Measurements from ENCODE around the gene MAP3K10.

Gene MAP3K10

GRCh38 chr19:40243181-40243580, 52.0 kb downstream of the MAP3K10 start:
- Histone ChIP-seq H3K4me3 (ENCODE audit: low read depth, low read length) (no peak overlapping the region), H3K79me2 (ENCODE audit: control insufficient read depth, insufficient read depth, low read length, unreplicated experiment) (no peaks in the 10 kb centered on the region), H3K27ac (ENCODE audit: low read depth, low read length) (no peak overlapping the region), H3K4me1 (ENCODE audit: control insufficient read depth, insufficient read depth, low read length, unreplicated experiment) (no peaks in the 10 kb centered on the region), H3K27me3 (ENCODE audit: insufficient read depth, low read length) (no peaks in the 10 kb centered on the region), H3K36me3 (ENCODE audit: insufficient read depth, low read length) (no peaks in the 10 kb centered on the region), H2AFZ (ENCODE audit: low read length, unreplicated experiment) (no peak overlapping the region)

- H3K36me3 ChIP-seq (ENCODE audit: insufficient read depth, low read length), result no peaks in the 10 kb centered on the region
- H3K27ac ChIP-seq (ENCODE audit: low read depth, low read length), result no peak overlapping the region
- no peak overlapping the region for H3K4me3 ChIP-seq (ENCODE audit: low read depth, low read length)
- H3K4me1 ChIP-seq (ENCODE audit: control insufficient read depth, insufficient read depth, low read length, unreplicated experiment), result no peaks in the 10 kb centered on the region
- no peaks in the 10 kb centered on the region for H3K79me2 ChIP-seq (ENCODE audit: control insufficient read depth, insufficient read depth, low read length, unreplicated experiment)
- H2AFZ ChIP-seq (ENCODE audit: low read length, unreplicated experiment), result no peak overlapping the region
- no peaks in the 10 kb centered on the region for H3K27me3 ChIP-seq (ENCODE audit: insufficient read depth, low read length)
Observed at GRCh38 chr19:40244579-40245317, 53.5 kb downstream of the MAP3K10 start.

GRCh38 chr19:40245506-40246128, 54.4 kb downstream of the MAP3K10 start:
- no peaks in the 10 kb centered on the region for H3K79me2 ChIP-seq (ENCODE audit: control insufficient read depth, insufficient read depth, low read length, unreplicated experiment)
- no peaks in the 10 kb centered on the region for H3K36me3 ChIP-seq (ENCODE audit: insufficient read depth, low read length)

DNA sequence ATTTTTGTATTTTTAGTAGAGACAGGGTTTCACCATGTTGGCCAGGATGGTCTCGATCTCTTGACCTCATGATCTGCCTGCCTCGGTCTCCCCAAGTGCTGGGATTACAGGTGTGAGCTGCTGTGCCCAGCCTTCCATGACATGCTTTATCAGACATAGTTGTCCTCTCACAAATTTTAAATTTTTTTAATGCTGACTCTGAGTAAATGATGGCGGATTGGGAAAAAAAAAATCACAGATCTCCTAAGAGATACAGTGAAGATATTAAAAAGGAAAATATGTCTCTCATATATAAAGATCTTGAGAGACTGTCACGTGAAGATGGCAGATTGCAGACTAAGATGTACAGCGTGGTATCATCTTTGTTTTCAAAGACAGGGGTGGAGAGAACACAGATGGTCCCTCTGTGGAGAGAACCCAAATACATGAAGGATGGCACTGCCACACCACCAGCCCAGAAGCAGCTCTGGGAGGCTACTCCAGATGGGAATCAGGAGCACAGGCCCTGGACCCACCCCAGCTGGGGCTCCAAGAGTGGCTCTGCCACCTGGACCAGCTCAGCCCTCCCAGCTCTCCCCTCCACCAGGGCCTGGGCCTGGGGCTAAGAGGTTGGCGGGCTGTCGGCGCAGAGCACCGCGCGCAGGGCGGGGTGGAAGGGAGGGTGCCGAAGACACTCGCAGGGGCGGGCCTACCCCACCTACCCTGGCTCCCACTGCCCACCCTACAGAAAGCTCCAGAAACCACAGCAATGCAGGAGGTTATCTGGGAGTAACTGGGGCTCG, 55.3 kb downstream of the MAP3K10 start:
- Histone ChIP-seq H3K27ac (ENCODE audit: low read depth, low read length) (no peak overlapping the region), H3K4me1 (ENCODE audit: control insufficient read depth, insufficient read depth, low read length, unreplicated experiment) (no peaks in the 10 kb centered on the region), H3K79me2 (ENCODE audit: control insufficient read depth, insufficient read depth, low read length, unreplicated experiment) (no peaks in the 10 kb centered on the region), H3K4me3 (ENCODE audit: low read depth, low read length) (no peak overlapping the region), H2AFZ (ENCODE audit: low read length, unreplicated experiment) (no peak overlapping the region), H3K36me3 (ENCODE audit: insufficient read depth, low read length) (no peaks in the 10 kb centered on the region), H3K27me3 (ENCODE audit: insufficient read depth, low read length) (no peaks in the 10 kb centered on the region)

More at GRCh38 chr19:40245506-40246128, 54.4 kb downstream of the MAP3K10 start:
- Histone ChIP-seq H3K4me1 (ENCODE audit: control insufficient read depth, insufficient read depth, low read length, unreplicated experiment) (no peaks in the 10 kb centered on the region), H3K4me3 (ENCODE audit: low read depth, low read length) (no peak overlapping the region), H2AFZ (ENCODE audit: low read length, unreplicated experiment) (no peak overlapping the region), H3K27ac (ENCODE audit: low read depth, low read length) (no peak overlapping the region), H3K27me3 (ENCODE audit: insufficient read depth, low read length) (no peaks in the 10 kb centered on the region)

GRCh38 chr19:40247178-40247577, 56.0 kb downstream of the MAP3K10 start:
- H3K4me1 ChIP-seq (ENCODE audit: control insufficient read depth, insufficient read depth, low read length, unreplicated experiment), result no peaks in the 10 kb centered on the region
- H3K4me3 ChIP-seq (ENCODE audit: low read depth, low read length), result no peak overlapping the region
- H2AFZ ChIP-seq (ENCODE audit: low read length, unreplicated experiment), result no peak overlapping the region
- no peaks in the 10 kb centered on the region for H3K36me3 ChIP-seq (ENCODE audit: insufficient read depth, low read length)
- H3K27me3 ChIP-seq (ENCODE audit: insufficient read depth, low read length), result no peaks in the 10 kb centered on the region
- no peaks in the 10 kb centered on the region for H3K79me2 ChIP-seq (ENCODE audit: control insufficient read depth, insufficient read depth, low read length, unreplicated experiment)
- H3K27ac ChIP-seq (ENCODE audit: low read depth, low read length), result no peak overlapping the region

- Histone ChIP-seq H3K27ac (ENCODE audit: low read depth, low read length) (no peak overlapping the region), H2AFZ (ENCODE audit: low read length, unreplicated experiment) (no peak overlapping the region), H3K79me2 (ENCODE audit: control insufficient read depth, insufficient read depth, low read length, unreplicated experiment) (no peaks in the 10 kb centered on the region), H3K4me1 (ENCODE audit: control insufficient read depth, insufficient read depth, low read length, unreplicated experiment) (no peaks in the 10 kb centered on the region), H3K27me3 (ENCODE audit: insufficient read depth, low read length) (no peaks in the 10 kb centered on the region), H3K4me3 (ENCODE audit: low read depth, low read length) (no peak overlapping the region), H3K36me3 (ENCODE audit: insufficient read depth, low read length) (no peaks in the 10 kb centered on the region)
Observed at GRCh38 chr19:40247735-40248262, 56.6 kb downstream of the MAP3K10 start.

DNA sequence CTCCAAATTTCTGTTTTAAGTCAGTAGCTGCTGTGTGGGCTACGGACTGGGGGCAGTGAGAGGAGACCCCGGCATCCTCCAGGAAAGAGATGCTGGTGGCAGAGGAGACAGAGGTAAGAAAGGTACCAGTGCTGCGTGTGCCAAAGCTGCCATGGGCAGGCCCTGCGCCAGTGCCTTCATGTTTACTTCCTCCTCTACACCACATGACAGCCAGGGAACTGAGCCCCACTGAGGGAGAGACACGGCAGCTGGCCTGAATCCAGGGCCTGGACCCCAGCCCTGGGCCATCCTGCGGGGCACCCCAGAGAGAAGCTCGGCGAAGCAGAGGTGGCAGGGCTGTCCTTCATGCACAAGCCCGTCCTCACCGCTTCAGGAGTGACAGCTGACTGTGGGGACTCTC, 58.0 kb downstream of the MAP3K10 start:
- H3K27me3 ChIP-seq (ENCODE audit: insufficient read depth, low read length), result no peaks in the 10 kb centered on the region
- H3K36me3 ChIP-seq (ENCODE audit: insufficient read depth, low read length), result no peaks in the 10 kb centered on the region
- no peak overlapping the region for H3K27ac ChIP-seq (ENCODE audit: low read depth, low read length)
- H3K79me2 ChIP-seq (ENCODE audit: control insufficient read depth, insufficient read depth, low read length, unreplicated experiment), result no peaks in the 10 kb centered on the region
- no peak overlapping the region for H2AFZ ChIP-seq (ENCODE audit: low read length, unreplicated experiment)
- H3K4me1 ChIP-seq (ENCODE audit: control insufficient read depth, insufficient read depth, low read length, unreplicated experiment), result no peaks in the 10 kb centered on the region
- H3K4me3 ChIP-seq (ENCODE audit: low read depth, low read length), result no peak overlapping the region

GRCh38 chr19:40249781-40250180, 58.6 kb downstream of the MAP3K10 start:
- H3K79me2 ChIP-seq (ENCODE audit: control insufficient read depth, insufficient read depth, low read length, unreplicated experiment), result no peaks in the 10 kb centered on the region

GRCh38 chr19:40251244-40251643, 60.0 kb downstream of the MAP3K10 start:
- Histone ChIP-seq H3K4me1 (ENCODE audit: control insufficient read depth, insufficient read depth, low read length, unreplicated experiment) (no peaks in the 10 kb centered on the region), H3K36me3 (ENCODE audit: insufficient read depth, low read length) (no peaks in the 10 kb centered on the region), H3K4me3 (ENCODE audit: low read depth, low read length) (no peak overlapping the region), H2AFZ (ENCODE audit: low read length, unreplicated experiment) (no peak overlapping the region), H3K79me2 (ENCODE audit: control insufficient read depth, insufficient read depth, low read length, unreplicated experiment) (no peaks in the 10 kb centered on the region), H3K27me3 (ENCODE audit: insufficient read depth, low read length) (no peaks in the 10 kb centered on the region), H3K27ac (ENCODE audit: low read depth, low read length) (no peak overlapping the region)

More at GRCh38 chr19:40249781-40250180, 58.6 kb downstream of the MAP3K10 start:
- no peak overlapping the region for H3K4me3 ChIP-seq (ENCODE audit: low read depth, low read length)
- no peaks in the 10 kb centered on the region for H3K4me1 ChIP-seq (ENCODE audit: control insufficient read depth, insufficient read depth, low read length, unreplicated experiment)
- H3K36me3 ChIP-seq (ENCODE audit: insufficient read depth, low read length), result no peaks in the 10 kb centered on the region
- H3K27ac ChIP-seq (ENCODE audit: low read depth, low read length), result no peak overlapping the region
- no peak overlapping the region for H2AFZ ChIP-seq (ENCODE audit: low read length, unreplicated experiment)
- no peaks in the 10 kb centered on the region for H3K27me3 ChIP-seq (ENCODE audit: insufficient read depth, low read length)

DNA sequence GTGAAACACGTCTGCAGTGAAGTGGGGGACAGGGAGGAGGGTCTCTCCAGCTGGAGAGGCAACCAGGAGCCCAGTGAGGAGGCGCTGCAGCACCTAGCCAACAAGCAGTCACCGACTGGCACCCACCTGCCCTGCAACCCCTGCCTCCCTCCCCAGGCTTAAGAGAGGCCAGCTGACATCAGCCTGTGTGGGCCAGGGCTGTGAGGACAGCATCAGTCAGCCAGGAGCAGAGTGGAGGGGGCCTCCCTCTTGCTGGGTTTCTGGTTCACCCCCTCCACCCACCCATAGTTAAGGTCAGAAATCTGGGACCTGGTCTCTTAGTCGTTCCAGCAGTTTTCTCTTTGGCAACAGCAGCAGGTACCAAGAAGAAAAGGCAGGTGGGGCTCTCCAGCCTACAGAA, 60.8 kb downstream of the MAP3K10 start:
- H3K4me3 ChIP-seq (ENCODE audit: low read depth, low read length), result no peak overlapping the region
- no peak overlapping the region for H3K27ac ChIP-seq (ENCODE audit: low read depth, low read length)
- H2AFZ ChIP-seq (ENCODE audit: low read length, unreplicated experiment), result no peak overlapping the region
- H3K27me3 ChIP-seq (ENCODE audit: insufficient read depth, low read length), result no peaks in the 10 kb centered on the region
- H3K79me2 ChIP-seq (ENCODE audit: control insufficient read depth, insufficient read depth, low read length, unreplicated experiment), result no peaks in the 10 kb centered on the region
- no peaks in the 10 kb centered on the region for H3K36me3 ChIP-seq (ENCODE audit: insufficient read depth, low read length)
- no peaks in the 10 kb centered on the region for H3K4me1 ChIP-seq (ENCODE audit: control insufficient read depth, insufficient read depth, low read length, unreplicated experiment)
